GM04503 (cell line): ENCODE results near the gene BSPH1.
"Not testable (repeated sequence)": the region's sequence is repeated elsewhere in the genome, so short reads cannot be mapped to it uniquely, and the experiment has no call there.

Experiments
- DNase-seq: peaks from one replicate; pipeline ENCODE4 v3.0.0-alpha.2; 2012; ENCODE audit warnings: low read depth

BSPH1 gene

DNA sequence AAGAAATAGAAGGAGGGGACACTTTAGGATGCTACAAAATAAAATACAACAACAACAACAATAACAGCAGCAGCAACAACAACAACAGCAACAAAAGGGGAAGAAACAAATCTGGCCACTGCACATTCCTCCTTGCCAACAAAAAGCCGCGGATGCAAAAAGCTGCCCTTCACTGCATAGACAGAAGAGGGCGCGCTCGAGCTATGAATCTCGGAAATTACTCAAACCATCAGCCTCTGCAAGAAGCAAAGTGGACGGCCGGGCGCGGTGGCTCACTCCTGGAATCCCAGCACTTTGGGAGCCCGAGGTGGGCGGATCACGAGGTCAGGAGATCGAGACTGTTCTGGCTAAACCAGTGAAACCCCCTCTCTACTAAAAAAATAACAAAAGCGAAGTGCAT is 71.9 kb downstream of the BSPH1 start:
- not testable (repeated sequence) for DNase-seq
